ENCODE data around the gene MRPL58. TPM values are rescaled to one million over a fixed set of nuclear protein-coding genes. Genes with fewer than 3 reads are reported as not detected.
A peak's percentile ranks its signal among the peaks of the same experiment; 100 is the strongest.
"Not testable (repeated sequence)": the region's sequence is repeated elsewhere in the genome, so short reads cannot be mapped to it uniquely, and the experiment has no call there.

Gene MRPL58
- total and polyA plus RNA-seq, 5 experiments from 2014 or later, result 23.9 to 58.1 (median 44.9) TPM

- Mint-ChIP-seq H3K27me3 (peaks cover 0 to 2% (median 0%) of the 10 kb centered on the region in 5 donors), H3K4me3 (peak overlapping the region in 1 of 10 donors; percentile 56), H3K4me1 (peaks cover 6 to 13% (median 7%) of the 10 kb centered on the region in 4 donors), H3K36me3 (no peaks in the 10 kb centered on the region), H3K27ac (no peak overlapping the region), H3K9me3 (no peaks in the 10 kb centered on the region)
- POLR2A ChIA-PET, result interaction anchor here (0.7 to 5.9 kb wide), 2 partner anchors 21 to 345 kb away, joined by 5 to 35 read pairs; partner anchors contain the start of gene MRPL58
- no peak for DNase-seq
- ATAC-seq, result no peak
These were observed 21.8 kb upstream of the MRPL58 start for GRCh38 chr17:74990581-74991105.

- DNase-seq, result no peak
- POLR2A ChIA-PET, result interaction anchor here (5.9 kb wide), 1 partner anchor 20 kb away, joined by 35 read pairs; the partner anchor contains the start of gene MRPL58
- Mint-ChIP-seq H3K36me3 (no peaks in the 10 kb centered on the region), H3K27ac (no peak overlapping the region), H3K4me1 (peaks cover 1 to 5% (median 2%) of the 10 kb centered on the region in 4 donors), H3K4me3 (no peak overlapping the region), H3K9me3 (no peaks in the 10 kb centered on the region), H3K27me3 (peaks cover 0 to under 1% (median 0%) of the 10 kb centered on the region in 5 donors)
- ATAC-seq, result no peak
These were observed 20.2 kb upstream of the MRPL58 start for GRCh38 chr17:74992223-74992622.

- POLR2A ChIA-PET, result interaction anchor here (0.6 kb wide), 1 partner anchor 31 kb away, joined by 3 read pairs; no protein-coding TSS in a partner anchor
- Mint-ChIP-seq H3K9me3 (no peaks in the 10 kb centered on the region), H3K27me3 (no peaks in the 10 kb centered on the region)
These were observed 18.0 kb upstream of the MRPL58 start for GRCh38 chr17:74994440-74994839.

GRCh38 chr17:74995847-74996246, 16.6 kb upstream of the MRPL58 start:
- ATAC-seq, result no peak
- POLR2A ChIA-PET, result no interaction called here
- Mint-ChIP-seq H3K4me1 (peaks cover 3 to 9% (median 7%) of the 10 kb centered on the region in 4 donors), H3K27me3 (no peaks in the 10 kb centered on the region), H3K4me3 (no peak overlapping the region), H3K36me3 (no peaks in the 10 kb centered on the region), H3K27ac (no peak overlapping the region), H3K9me3 (no peaks in the 10 kb centered on the region)
- DNase-seq, result no peak

More at GRCh38 chr17:74994440-74994839, 18.0 kb upstream of the MRPL58 start:
- Mint-ChIP-seq H3K27ac (no peak overlapping the region), H3K36me3 (no peaks in the 10 kb centered on the region), H3K4me3 (no peak overlapping the region), H3K4me1 (peaks cover 3 to 9% (median 7%) of the 10 kb centered on the region in 4 donors)
- DNase-seq, result no peak
- no peak for ATAC-seq

- DNase-seq (no peak), ATAC-seq (no peak)
- no peaks in the 10 kb centered on the region for H3K27me3 Mint-ChIP-seq
- peak overlapping the region in 1 of 10 donors; percentile 82 for H3K27ac Mint-ChIP-seq
- no peaks in the 10 kb centered on the region for H3K36me3 Mint-ChIP-seq
- no peak overlapping the region for H3K4me3 Mint-ChIP-seq
- no peaks in the 10 kb centered on the region for H3K9me3 Mint-ChIP-seq
- POLR2A ChIA-PET, result interaction anchor here (0.6 kb wide), 1 partner anchor 214 kb away, joined by 6 read pairs; no protein-coding TSS in a partner anchor
- peaks cover 3 to 9% (median 6%) of the 10 kb centered on the region in 4 donors for H3K4me1 Mint-ChIP-seq
These were observed 13.7 kb upstream of the MRPL58 start for GRCh38 chr17:74998783-74999182.

GRCh38 chr17:74999523-74999922, 12.9 kb upstream of the MRPL58 start:
- no peak for DNase-seq
- Mint-ChIP-seq H3K36me3 (no peaks in the 10 kb centered on the region), H3K9me3 (no peaks in the 10 kb centered on the region), H3K27me3 (no peaks in the 10 kb centered on the region), H3K27ac (no peak overlapping the region), H3K4me1 (peaks cover 3 to 9% (median 6%) of the 10 kb centered on the region in 4 donors), H3K4me3 (no peak overlapping the region)
- POLR2A ChIA-PET, result interaction anchor here (0.6 kb wide), 1 partner anchor 9 kb away, joined by 5 read pairs; no protein-coding TSS in a partner anchor
- no peak for ATAC-seq

- Mint-ChIP-seq H3K27me3 (peaks cover 0 to 2% (median 0%) of the 10 kb centered on the region in 5 donors), H3K9me3 (no peaks in the 10 kb centered on the region), H3K36me3 (no peaks in the 10 kb centered on the region), H3K27ac (no peak overlapping the region), H3K4me1 (peaks cover 3 to 9% (median 6%) of the 10 kb centered on the region in 4 donors), H3K4me3 (no peak overlapping the region)
- no peak for DNase-seq
- POLR2A ChIA-PET, result no interaction called here
- no peak for ATAC-seq
These were observed 10.3 kb upstream of the MRPL58 start for GRCh38 chr17:75001915-75002843.

GRCh38 chr17:75003070-75003956, 9.2 kb upstream of the MRPL58 start:
- POLR2A ChIA-PET, result no interaction called here
- DNase-seq (no peak), ATAC-seq (no peak)
- Mint-ChIP-seq H3K27me3 (peaks cover 0 to 2% (median 0%) of the 10 kb centered on the region in 5 donors), H3K36me3 (no peaks in the 10 kb centered on the region), H3K9me3 (no peaks in the 10 kb centered on the region), H3K27ac (no peak overlapping the region), H3K4me1 (peaks cover 2 to 6% (median 5%) of the 10 kb centered on the region in 4 donors), H3K4me3 (no peak overlapping the region)

GRCh38 chr17:75003957-75004355, 8.5 kb upstream of the MRPL58 start:
- H3K9me3 Mint-ChIP-seq, result no peaks in the 10 kb centered on the region
- H3K27me3 Mint-ChIP-seq, result peaks cover 0 to 2% (median 0%) of the 10 kb centered on the region in 5 donors
- H3K27ac Mint-ChIP-seq, result no peak overlapping the region
- H3K4me3 Mint-ChIP-seq, result no peak overlapping the region
- ATAC-seq (no peak), DNase-seq (no peak)
- no peaks in the 10 kb centered on the region for H3K36me3 Mint-ChIP-seq
- no peaks in the 10 kb centered on the region for H3K4me1 Mint-ChIP-seq
- POLR2A ChIA-PET, result no interaction called here

GRCh38 chr17:75004371-75004770, 8.1 kb upstream of the MRPL58 start:
- Mint-ChIP-seq H3K27ac (no peak overlapping the region), H3K36me3 (no peaks in the 10 kb centered on the region), H3K4me1 (no peaks in the 10 kb centered on the region), H3K27me3 (peaks cover 0 to 2% (median 0%) of the 10 kb centered on the region in 5 donors), H3K4me3 (no peak overlapping the region), H3K9me3 (no peaks in the 10 kb centered on the region)
- no peak for DNase-seq
- POLR2A ChIA-PET, result interaction anchor here (0.5 to 0.7 kb wide), 2 partner anchors 30 to 50 kb away, joined by 3 to 4 read pairs; no protein-coding TSS in a partner anchor
- no peak for ATAC-seq

GRCh38 chr17:75005291-75005690, 7.2 kb upstream of the MRPL58 start:
- Mint-ChIP-seq H3K4me1 (no peaks in the 10 kb centered on the region), H3K27me3 (peaks cover 0 to 2% (median 0%) of the 10 kb centered on the region in 5 donors), H3K27ac (no peak overlapping the region), H3K36me3 (no peaks in the 10 kb centered on the region), H3K4me3 (no peak overlapping the region), H3K9me3 (no peaks in the 10 kb centered on the region)
- POLR2A ChIA-PET, result no interaction called here
- DNase-seq (no peak), ATAC-seq (no peak)

GRCh38 chr17:75006084-75006483, 6.4 kb upstream of the MRPL58 start:
- DNase-seq, H3K27me3 Mint-ChIP-seq, H3K4me1 Mint-ChIP-seq, POLR2A ChIA-PET, H3K4me3 Mint-ChIP-seq, H3K36me3 Mint-ChIP-seq, ATAC-seq, H3K9me3 Mint-ChIP-seq: not testable (repeated sequence)
- H3K27ac Mint-ChIP-seq, result peak overlapping the region in 1 of 10 donors; percentile 33
